Endothelial cell of umbilical vein (primary cell): ENCODE results near the gene UBL5.

Experiments
- EZH2 ChIP-seq: IDR thresholded peaks from 2 replicates; pipeline ENCODE4 v1.6.1; 2012; ENCODE audit warnings: borderline replicate concordance, low read depth, mild to moderate bottlenecking, moderate library complexity, low read length, inconsistent platforms; ENCODE audit not compliant: severe bottlenecking
- FOS ChIP-seq: IDR thresholded peaks from 2 replicates; pipeline ENCODE4 v1.6.1; 2011; ENCODE audit warnings: mild to moderate bottlenecking, low read length, moderate library complexity, borderline replicate concordance; ENCODE audit not compliant: insufficient read depth
- GATA2 ChIP-seq: IDR thresholded peaks from 2 replicates; pipeline ENCODE4 v1.7.0; 2011; ENCODE audit warnings: low read depth, mild to moderate bottlenecking, moderate library complexity, mixed read lengths, low read length; ENCODE audit not compliant: insufficient read length, insufficient read depth
- JUN ChIP-seq: IDR thresholded peaks from 2 replicates; pipeline ENCODE4 v1.6.1; 2011; ENCODE audit warnings: borderline replicate concordance, low read depth; ENCODE audit not compliant: insufficient read length, insufficient read depth
- POLR2A ChIP-seq: IDR thresholded peaks from 2 replicates; pipeline ENCODE4 v1.6.1; 2012; ENCODE audit warnings: low read depth, mild to moderate bottlenecking, control low read depth, low read length
- POLR2AphosphoS5 ChIP-seq: IDR thresholded peaks from 2 replicates; pipeline ENCODE4 v1.6.1; 2012; ENCODE audit warnings: low read depth, mild to moderate bottlenecking, control low read depth, low read length, moderate library complexity; ENCODE audit not compliant: insufficient read depth
- TF ChIP-seq, protein P1 (sequence below), 2 donors: IDR thresholded peaks; 1 replicate in 1 of 2; 2 replicates in 1 of 2; pipeline ENCODE4 v1.5.1; 2011; ENCODE audit warnings: low read length in 2 of 2, mild to moderate bottlenecking in 2 of 2, moderate library complexity in 2 of 2, control low read depth in 1 of 2, inconsistent platforms in 1 of 2, low read depth in 1 of 2; ENCODE audit not compliant: insufficient read depth in 1 of 2; ENCODE audit errors: extremely low read depth in 1 of 2
- TF ChIP-seq, protein P2 (sequence below): IDR thresholded peaks from 2 replicates; pipeline ENCODE4 v1.6.1; 2011; ENCODE audit not compliant: insufficient read depth, insufficient read length

DNA sequence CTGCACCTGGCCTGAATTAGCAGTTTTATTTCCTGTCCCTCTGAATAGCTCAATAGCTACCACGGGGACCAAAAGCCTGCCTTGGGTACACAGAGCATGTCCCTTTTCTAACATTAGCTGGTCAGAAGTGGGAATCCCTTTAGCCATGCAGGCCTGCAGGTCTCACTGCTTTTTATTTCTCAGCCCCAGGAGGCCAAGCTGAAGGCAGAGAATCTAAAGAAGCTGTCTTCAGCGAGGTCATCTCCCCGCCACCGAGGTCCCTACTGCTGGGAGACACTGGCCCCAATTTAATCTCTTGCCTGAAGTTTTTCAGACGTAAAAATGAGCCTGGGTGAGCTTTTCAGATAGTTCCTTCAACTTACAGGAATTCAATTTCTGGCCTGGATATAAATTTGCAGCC, 48.1 kb downstream of the UBL5 start:
- TF ChIP-seq EZH2 (no peak), POLR2AphosphoS5 (no peak), POLR2A (no peak), GATA2 (no peak), JUN (no peak), FOS (no peak)
- TF ChIP-seq, protein P1, sequence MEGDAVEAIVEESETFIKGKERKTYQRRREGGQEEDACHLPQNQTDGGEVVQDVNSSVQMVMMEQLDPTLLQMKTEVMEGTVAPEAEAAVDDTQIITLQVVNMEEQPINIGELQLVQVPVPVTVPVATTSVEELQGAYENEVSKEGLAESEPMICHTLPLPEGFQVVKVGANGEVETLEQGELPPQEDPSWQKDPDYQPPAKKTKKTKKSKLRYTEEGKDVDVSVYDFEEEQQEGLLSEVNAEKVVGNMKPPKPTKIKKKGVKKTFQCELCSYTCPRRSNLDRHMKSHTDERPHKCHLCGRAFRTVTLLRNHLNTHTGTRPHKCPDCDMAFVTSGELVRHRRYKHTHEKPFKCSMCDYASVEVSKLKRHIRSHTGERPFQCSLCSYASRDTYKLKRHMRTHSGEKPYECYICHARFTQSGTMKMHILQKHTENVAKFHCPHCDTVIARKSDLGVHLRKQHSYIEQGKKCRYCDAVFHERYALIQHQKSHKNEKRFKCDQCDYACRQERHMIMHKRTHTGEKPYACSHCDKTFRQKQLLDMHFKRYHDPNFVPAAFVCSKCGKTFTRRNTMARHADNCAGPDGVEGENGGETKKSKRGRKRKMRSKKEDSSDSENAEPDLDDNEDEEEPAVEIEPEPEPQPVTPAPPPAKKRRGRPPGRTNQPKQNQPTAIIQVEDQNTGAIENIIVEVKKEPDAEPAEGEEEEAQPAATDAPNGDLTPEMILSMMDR (IDR thresholded peaks at IDR 0.05; ENCODE audit: extremely low read depth in 1 of 2, insufficient read depth in 1 of 2, low read depth in 1 of 2, low read length in 2 of 2) = no peak
- TF ChIP-seq, protein P2, sequence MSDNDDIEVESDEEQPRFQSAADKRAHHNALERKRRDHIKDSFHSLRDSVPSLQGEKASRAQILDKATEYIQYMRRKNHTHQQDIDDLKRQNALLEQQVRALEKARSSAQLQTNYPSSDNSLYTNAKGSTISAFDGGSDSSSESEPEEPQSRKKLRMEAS = no peak
